GM19025 (cell line): ENCODE results near the gene FKBP8.
"Not testable (repeated sequence)": the region's sequence is repeated elsewhere in the genome, so short reads cannot be mapped to it uniquely, and the experiment has no call there.

ENCODE experiments used
- ATAC-seq: cut with Tn5 transposase; IDR thresholded peaks from one replicate; pipeline ENCODE4 v1.9.1; 2021; ENCODE audit warnings: mild to moderate bottlenecking, low read depth, moderate library complexity; ENCODE audit not compliant: unreplicated experiment

The FKBP8 gene

GRCh38 chr19:18522862-18523440 lies 20.4 kb downstream of the FKBP8 start:
- ATAC-seq, result not testable (repeated sequence)

GRCh38 chr19:18522124-18522861 lies 21.1 kb downstream of the FKBP8 start:
- ATAC-seq, result peak; percentile 85

GRCh38 chr19:18521692-18522123 lies 21.7 kb downstream of the FKBP8 start, which contains the start of gene ELL:
TSS of gene ELL (minus strand) at chr19:18522070. CDS start at chr19:18522055, 15 bp downstream.
- no peak for ATAC-seq

- ATAC-seq, result no peak
Observed at GRCh38 chr19:18520848-18521691, 22.3 kb downstream of the FKBP8 start.

- no peak for ATAC-seq
Observed at GRCh38 chr19:18519962-18520847, 23.2 kb downstream of the FKBP8 start.

- ATAC-seq, result no peak
Observed at GRCh38 chr19:18518639-18519038, 24.7 kb downstream of the FKBP8 start.

GRCh38 chr19:18517606-18518005 lies 25.8 kb downstream of the FKBP8 start:
- ATAC-seq, result no peak

- ATAC-seq, result no peak
Observed at GRCh38 chr19:18515959-18516358, 27.4 kb downstream of the FKBP8 start.

GRCh38 chr19:18514800-18515682 lies 28.3 kb downstream of the FKBP8 start:
- no peak for ATAC-seq

GRCh38 chr19:18513868-18514267 lies 29.5 kb downstream of the FKBP8 start:
- no peak for ATAC-seq

GRCh38 chr19:18510216-18510615 lies 33.2 kb downstream of the FKBP8 start:
- no peak for ATAC-seq

- no peak for ATAC-seq
Observed at GRCh38 chr19:18508585-18508984, 34.8 kb downstream of the FKBP8 start.

GRCh38 chr19:18507727-18508440 lies 35.5 kb downstream of the FKBP8 start:
- ATAC-seq, result no peak

- ATAC-seq, result no peak
Observed at GRCh38 chr19:18507021-18507726, 36.2 kb downstream of the FKBP8 start.

GRCh38 chr19:18506101-18506930 lies 37.1 kb downstream of the FKBP8 start:
- no peak for ATAC-seq

GRCh38 chr19:18504886-18505610 lies 38.3 kb downstream of the FKBP8 start:
- no peak for ATAC-seq
